IMR-90 (cell line): ENCODE results near the gene NNMT. TPM values are rescaled to one million over a fixed set of nuclear protein-coding genes. Genes with fewer than 3 reads are reported as not detected.

ENCODE experiments used
- ATAC-seq: fragments of 200-7000 bp; cut with Tn5 transposase; 2 replicates; pipeline ENCODE4 v1.9.1; 2020; ENCODE audit warnings: low read depth, mild to moderate bottlenecking, moderate library complexity
- BruUV-seq: library from RNA; stranded (reverse); fragments of 400-500 nt; replicated peaks from 2 replicates; lab custom pipeline; 2021; lab: Mats Ljungman, UMichigan
- CTCF ChIA-PET: fragments of 300-600 bp; formaldehyde crosslinking; extraction: SDS; loops from one replicate; lab custom pipeline; 2021; ENCODE audit warnings: antibody characterized with exemption; lab: Yijun Ruan, JAX
- POLR2A ChIA-PET: fragments of 300-600 bp; sonication (Branson Sonifier 250); formaldehyde crosslinking; loops from one replicate; lab custom pipeline; 2022; ENCODE audit warnings: antibody characterized with exemption; ENCODE audit not compliant: unreplicated experiment; lab: Charles Lee
- DNase-seq: peaks from one replicate; pipeline ENCODE4 v3.0.0; 2013
- H2AFZ ChIP-seq: replicated peaks from 2 replicates; pipeline ENCODE3; 2013; ENCODE audit warnings: low read length, mild to moderate bottlenecking; ENCODE audit not compliant: poor library complexity
- H2AK5ac ChIP-seq: 2 replicates; pipeline ENCODE4 v1.6.1; 2013; ENCODE audit warnings: low read depth, low read length, inconsistent platforms
- H2AK9ac ChIP-seq: replicated peaks from 2 replicates; pipeline ENCODE3; 2013; ENCODE audit warnings: mild to moderate bottlenecking, low read depth, low read length, moderate library complexity; ENCODE audit not compliant: poor library complexity
- H2BK120ac ChIP-seq: 2 replicates; pipeline ENCODE4 v1.6.1; 2013; ENCODE audit warnings: low read depth, low read length, inconsistent platforms
- H2BK15ac ChIP-seq: 3 replicates; pipeline ENCODE4 v1.6.1; 2013; ENCODE audit warnings: low read depth, low read length, inconsistent platforms
- H2BK20ac ChIP-seq: 2 replicates; pipeline ENCODE4 v1.6.1; 2013; ENCODE audit warnings: low read depth, mild to moderate bottlenecking, inconsistent platforms, low read length, moderate library complexity
- H2BK5ac ChIP-seq: 2 replicates; pipeline ENCODE4 v1.6.1; 2013; ENCODE audit warnings: mild to moderate bottlenecking, low read depth, low read length, inconsistent platforms; ENCODE audit not compliant: poor library complexity, severe bottlenecking
- H3K14ac ChIP-seq: replicated peaks from 2 replicates; pipeline ENCODE4 v1.6.1; 2013; ENCODE audit warnings: low read depth, low read length, inconsistent platforms
- H3K18ac ChIP-seq: 2 replicates; pipeline ENCODE4 v1.6.1; 2013; ENCODE audit warnings: low read depth, low read length, control low read depth
- H3K23ac ChIP-seq: 2 replicates; pipeline ENCODE4 v1.6.1; 2013; ENCODE audit warnings: low read depth, low read length, inconsistent platforms
- H3K27ac ChIP-seq: 2 replicates; pipeline ENCODE4 v1.5.1; 2013; ENCODE audit warnings: mild to moderate bottlenecking, control low read depth, low read length; ENCODE audit not compliant: insufficient read depth
- H3K27me3 ChIP-seq: 2 replicates; pipeline ENCODE4 v1.6.1; 2013; ENCODE audit warnings: low read length; ENCODE audit not compliant: control insufficient read depth, insufficient read depth
- H3K36me3 ChIP-seq: 2 replicates; pipeline ENCODE4 v1.6.1; 2013; ENCODE audit warnings: low read length, mixed read lengths; ENCODE audit not compliant: control insufficient read depth, insufficient read depth
- H3K4ac ChIP-seq: 2 replicates; pipeline ENCODE4 v1.6.1; 2013; ENCODE audit warnings: low read depth, low read length, inconsistent platforms
- H3K4me1 ChIP-seq: 2 replicates; pipeline ENCODE4 v1.6.1; 2013; ENCODE audit warnings: low read length, mixed read lengths; ENCODE audit not compliant: control insufficient read depth, insufficient read depth
- H3K4me2 ChIP-seq: 2 replicates; pipeline ENCODE4 v1.6.1; 2013; ENCODE audit warnings: low read depth, mild to moderate bottlenecking, control low read depth, low read length, moderate library complexity
- H3K4me3 ChIP-seq: 2 replicates; pipeline ENCODE4 v1.5.1; 2013; ENCODE audit warnings: low read depth, mild to moderate bottlenecking, control low read depth, low read length, moderate library complexity; ENCODE audit not compliant: insufficient read depth
- H3K56ac ChIP-seq: 2 replicates; pipeline ENCODE4 v1.6.1; 2013; ENCODE audit warnings: low read length, inconsistent platforms; ENCODE audit not compliant: insufficient read depth; ENCODE audit errors: extremely low read depth
- H3K79me1 ChIP-seq, 2 experiments: 2 replicates each; pipeline ENCODE4 v1.6.1; 2013; ENCODE audit warnings: low read length in 2 of 2, inconsistent platforms in 1 of 2, low read depth in 1 of 2
- H3K9ac ChIP-seq: 2 replicates; pipeline ENCODE4 v1.6.1; 2013; ENCODE audit warnings: low read depth, low read length, control low read depth
- H3K9me1 ChIP-seq: 2 replicates; pipeline ENCODE4 v1.6.1; 2013; ENCODE audit warnings: low read length, inconsistent platforms; ENCODE audit not compliant: insufficient read depth
- H3K9me3 ChIP-seq: 2 replicates; pipeline ENCODE4 v1.6.1; 2013; ENCODE audit warnings: low read length; ENCODE audit not compliant: control insufficient read depth, insufficient read depth
- H4K20me1 ChIP-seq: 2 replicates; pipeline ENCODE4 v1.6.1; 2013; ENCODE audit warnings: low read length, inconsistent platforms; ENCODE audit not compliant: insufficient read depth
- H4K5ac ChIP-seq: 2 replicates; pipeline ENCODE4 v1.6.1; 2013; ENCODE audit warnings: mild to moderate bottlenecking, low read depth, low read length, control low read depth
- H4K8ac ChIP-seq, 2 experiments: 2 replicates each; pipeline ENCODE4 v1.6.1; 2013; ENCODE audit warnings: low read depth in 2 of 2, low read length in 2 of 2, control low read depth in 1 of 2, inconsistent platforms in 1 of 2
- H4K91ac ChIP-seq: 2 replicates; pipeline ENCODE4 v1.6.1; 2013; ENCODE audit warnings: low read depth, low read length, inconsistent platforms; ENCODE audit not compliant: insufficient read depth
- BHLHE40 ChIP-seq: fragments of 150-350 bp; IDR thresholded peaks from 2 replicates; pipeline ENCODE4 v1.6.1; 2016; ENCODE audit warnings: mild to moderate bottlenecking, low read depth, low read length
- CEBPB ChIP-seq: IDR thresholded peaks from 2 replicates; pipeline ENCODE4 v1.6.1; 2012; ENCODE audit warnings: low read depth, low read length, improper control_type of control experiment
- ELK1 ChIP-seq: fragments of 150-350 bp; IDR thresholded peaks from 2 replicates; pipeline ENCODE4 v1.6.1; 2016; ENCODE audit warnings: low read depth, mild to moderate bottlenecking, low read length, moderate library complexity, borderline replicate concordance
- FOS ChIP-seq: fragments of 150-350 bp; IDR thresholded peaks from 2 replicates; pipeline ENCODE4 v1.6.1; 2016; ENCODE audit warnings: low read depth, low read length
- MAZ ChIP-seq: IDR thresholded peaks from 2 replicates; pipeline ENCODE4 v1.6.1; 2012; ENCODE audit warnings: low read depth, mild to moderate bottlenecking, low read length, improper control_type of control experiment, moderate library complexity, borderline replicate concordance
- MXI1 ChIP-seq: IDR thresholded peaks from 2 replicates; pipeline ENCODE4 v1.6.1; 2012; ENCODE audit warnings: low read depth, mild to moderate bottlenecking, low read length, moderate library complexity, borderline replicate concordance
- RCOR1 ChIP-seq: IDR thresholded peaks from 2 replicates; pipeline ENCODE4 v1.6.1; 2012; ENCODE audit warnings: mild to moderate bottlenecking, low read length, improper control_type of control experiment; ENCODE audit not compliant: insufficient replicate concordance
- RFX5 ChIP-seq: IDR thresholded peaks from 2 replicates; pipeline ENCODE4 v1.8.0; 2012; ENCODE audit warnings: low read depth, mild to moderate bottlenecking, low read length, moderate library complexity
- SMC3 ChIP-seq: fragments of 150-350 bp; IDR thresholded peaks from 2 replicates; pipeline ENCODE4 v1.6.1; 2016; ENCODE audit warnings: low read depth, mild to moderate bottlenecking, antibody characterized with exemption, low read length, moderate library complexity
- WGBS, 2 experiments: methylation state at CpG; one replicate each; pipeline versions ENCODE4 v1.1.5 to v1.1.7; 2013; ENCODE audit warnings: missing lambda C conversion rate in 2 of 2; ENCODE audit not compliant: insufficient read length in 1 of 2; ENCODE audit errors: extremely low coverage in 2 of 2; 5-methylcytosine and 5-hydroxymethylcytosine counted together
- dilution Hi-C: fragments of 300-500 bp; cut with HindIII; formaldehyde crosslinking; loops from one replicate; pipeline ENCODE4 v1.14.3; 2018; ENCODE audit warnings: low sequenced_read_pairs; ENCODE audit not compliant: unreplicated experiment
- in situ Hi-C: fragments of 300-500 bp; cut with MboI; formaldehyde crosslinking; loops from 3 replicates; pipeline ENCODE4 v1.14.3; 2019; ENCODE audit warnings: low sequenced_read_pairs, inconsistent platforms, mixed read lengths
- intact Hi-C: fragments of 100-400 bp; cut with micrococcal nuclease; formaldehyde crosslinking; loops from 2 replicates; pipeline ENCODE4 v1.10.0; 2022
- polyA plus RNA-seq, 3 experiments: library from polyadenylated mRNA; depleted of rRNA; stranded (reverse); fragments of >200 nt; gene quantifications; 2 replicates each; pipeline ENCODE4 v1.2.3, GENCODE V29; 2012; ENCODE audit warnings: low replicate concordance in 1 of 3
- total RNA-seq: library from RNA; depleted of rRNA; stranded (reverse); fragments of >200 nt; gene quantifications from 2 replicates; pipeline ENCODE4 v1.2.3, GENCODE V29; 2012

NNMT gene
- total and polyA plus RNA-seq, 2 of the 4 experiments (the other 2 are of a cell fraction): 79.7 to 108 TPM

DNA sequence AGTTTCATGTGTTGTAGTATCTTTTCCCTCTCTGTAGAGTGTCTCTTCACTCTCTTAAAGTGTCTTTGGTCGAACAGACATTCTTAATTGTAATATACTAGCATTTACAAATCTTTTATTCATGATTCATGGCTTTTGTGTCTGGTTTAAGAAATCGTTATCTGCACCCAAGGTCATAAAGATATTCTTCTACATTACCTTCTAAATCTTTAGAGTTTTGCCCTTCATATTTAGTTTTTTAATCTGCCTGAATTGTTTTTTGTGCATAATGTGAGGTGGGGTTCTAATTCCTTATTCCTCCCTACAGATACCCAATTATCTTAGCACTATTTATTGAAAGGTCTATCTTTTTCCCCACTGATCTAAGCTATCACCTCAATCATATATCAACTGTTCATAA is 9.0 kb upstream of the NNMT start:
- intact Hi-C loops (no loop called here), dilution Hi-C loops (no loop called here), in situ Hi-C loops (no loop called here)
- Histone ChIP-seq H2BK20ac (no peak overlapping the region), H3K4me3 (no peak overlapping the region), H3K36me3 (no peaks in the 10 kb centered on the region), H2BK5ac (no peak overlapping the region), H4K91ac (no peak overlapping the region), H3K18ac (no peak overlapping the region), H3K56ac (no peak overlapping the region), H3K9me3 (peaks cover 9% of the 10 kb centered on the region), H3K79me1 (no peaks in the 10 kb centered on the region), H2AFZ (no peak overlapping the region), H2AK9ac (no peak overlapping the region), H2BK120ac (no peak overlapping the region), H3K9me1 (no peaks in the 10 kb centered on the region), H3K27me3 (no peaks in the 10 kb centered on the region), H2AK5ac (no peak overlapping the region), H3K27ac (no peak overlapping the region), H3K4me2 (no peak overlapping the region), H4K8ac (no peak overlapping the region), H2BK15ac (no peak overlapping the region), H3K23ac (no peak overlapping the region), H3K4ac (no peak overlapping the region), H3K4me1 (peaks cover 14% of the 10 kb centered on the region), H3K14ac (no peak overlapping the region), H4K20me1 (no peaks in the 10 kb centered on the region), H4K5ac (no peak overlapping the region), H3K9ac (no peak overlapping the region)
- no CpG with 5 or more reads among the region's 2 CpGs for WGBS, 2 experiments
- no peak for DNase-seq
- BruUV-seq: no TSS peak
- ChIA-PET CTCF (no interaction called here), POLR2A (no interaction called here)
- ATAC-seq: no peak
- TF ChIP-seq CEBPB (no peak), FOS (no peak), MAZ (no peak), RFX5 (no peak), SMC3 (no peak), MXI1 (no peak), RCOR1 (no peak), ELK1 (no peak), BHLHE40 (no peak)
